ENCODE measurements around the gene ATP11C.
A peak's percentile ranks its signal among the peaks of the same experiment; 100 is the strongest.
"Not testable (repeated sequence)": the region's sequence is repeated elsewhere in the genome, so short reads cannot be mapped to it uniquely, and the experiment has no call there.

ATP11C gene

GRCh38 chrX:139967750-139968149 is 34.9 kb upstream of the ATP11C start:
- no peak for TF ChIP-seq CTCF (IDR thresholded peaks at IDR 0.05; ENCODE audit: insufficient read depth, missing control alignments)
- DNase-seq (ENCODE audit: insufficient read length, low spot score) = no peak
- FAIRE-seq = no peak

- no peak for TF ChIP-seq CTCF (IDR thresholded peaks at IDR 0.05; ENCODE audit: insufficient read depth, missing control alignments)
- FAIRE-seq (no peak), DNase-seq (ENCODE audit: insufficient read length, low spot score) (no peak)
These were observed 34.4 kb upstream of the ATP11C start for GRCh38 chrX:139967300-139967699.

- TF ChIP-seq CTCF (IDR thresholded peaks at IDR 0.05; ENCODE audit: insufficient read depth, missing control alignments) = peak; percentile 10
- not testable (repeated sequence) for DNase-seq (ENCODE audit: insufficient read length, low spot score); FAIRE-seq
These were observed 33.3 kb upstream of the ATP11C start for GRCh38 chrX:139966159-139966558.

GRCh38 chrX:139965421-139965820 is 32.6 kb upstream of the ATP11C start, which contains the start of gene CXorf66:
CXorf66 (minus strand) TSS chrX:139965521; CDS start chrX:139965496, 25 bp downstream.
- TF ChIP-seq CTCF (IDR thresholded peaks at IDR 0.05; ENCODE audit: insufficient read depth, missing control alignments) = no peak
- FAIRE-seq = no peak

GRCh38 chrX:139961091-139961490 is 28.2 kb upstream of the ATP11C start:
- DNase-seq (ENCODE audit: insufficient read length, low spot score); FAIRE-seq: not testable (repeated sequence)

More at GRCh38 chrX:139965421-139965820, 32.6 kb upstream of the ATP11C start, which contains the start of gene CXorf66:
- DNase-seq (ENCODE audit: insufficient read length, low spot score) = no peak

GRCh38 chrX:139949703-139950102 is 16.9 kb upstream of the ATP11C start:
- TF ChIP-seq CTCF (IDR thresholded peaks at IDR 0.05; ENCODE audit: insufficient read depth, missing control alignments) = peak; percentile 14
- DNase-seq (ENCODE audit: insufficient read length, low spot score) = no peak
- no peak for FAIRE-seq

- DNase-seq (ENCODE audit: insufficient read length, low spot score) (no peak), FAIRE-seq (no peak)
- no peak for TF ChIP-seq CTCF (IDR thresholded peaks at IDR 0.05; ENCODE audit: insufficient read depth, missing control alignments)
These were observed 12.2 kb upstream of the ATP11C start for GRCh38 chrX:139945075-139945474.

GRCh38 chrX:139936259-139936658 is 3.4 kb upstream of the ATP11C start:
- no peak for FAIRE-seq
- no peak for TF ChIP-seq CTCF (IDR thresholded peaks at IDR 0.05; ENCODE audit: insufficient read depth, missing control alignments)
- no peak for DNase-seq (ENCODE audit: insufficient read length, low spot score)

Measured in D721Med (cell line).